Measurements from ENCODE around the gene CBX2.
A peak's percentile ranks its signal among the peaks of the same experiment; 100 is the strongest.

CBX2 gene

DNA sequence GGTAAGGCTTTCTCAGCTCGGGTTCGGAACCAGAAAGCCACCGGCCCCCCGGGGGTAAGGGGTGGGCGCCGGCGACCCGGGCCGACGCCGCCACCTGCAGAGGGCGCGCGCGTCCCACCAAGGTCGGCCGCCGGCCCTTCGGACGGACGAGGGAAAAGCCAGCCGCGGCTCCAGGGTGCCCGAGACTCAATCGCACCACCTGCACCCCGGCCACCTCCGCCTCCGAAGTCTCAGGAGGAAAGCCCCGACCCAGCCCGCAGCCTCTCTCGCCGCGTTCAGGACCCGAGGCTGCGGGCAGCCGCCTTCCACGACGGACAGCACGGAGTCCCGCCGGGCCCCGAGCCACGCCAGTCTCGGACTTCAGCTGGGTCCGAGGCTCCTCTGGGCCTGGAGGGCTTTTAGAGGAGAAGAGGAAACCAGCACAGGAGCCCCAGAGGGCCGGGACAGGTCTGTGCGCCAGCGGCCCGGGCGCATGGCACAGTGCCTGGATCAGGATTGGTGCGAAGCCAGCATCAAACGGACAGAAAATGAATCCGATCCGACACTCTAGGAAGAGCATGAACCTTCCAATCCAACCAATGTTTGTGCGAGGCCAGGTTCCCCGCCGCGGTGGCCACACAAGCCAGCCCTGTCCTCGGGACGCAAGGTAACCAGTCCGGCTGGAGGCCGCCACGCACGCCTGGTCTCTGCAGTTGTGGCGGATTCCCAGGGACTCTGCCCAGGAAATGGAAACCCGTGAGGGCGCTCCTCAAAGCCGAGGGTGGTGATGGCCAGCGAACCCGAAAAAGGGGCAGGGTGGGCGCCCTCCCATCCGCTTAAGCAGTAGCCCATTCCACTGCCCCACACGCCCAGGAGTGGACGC lies 12.2 kb downstream of the CBX2 start:
- no peak for DNase-seq

DNA sequence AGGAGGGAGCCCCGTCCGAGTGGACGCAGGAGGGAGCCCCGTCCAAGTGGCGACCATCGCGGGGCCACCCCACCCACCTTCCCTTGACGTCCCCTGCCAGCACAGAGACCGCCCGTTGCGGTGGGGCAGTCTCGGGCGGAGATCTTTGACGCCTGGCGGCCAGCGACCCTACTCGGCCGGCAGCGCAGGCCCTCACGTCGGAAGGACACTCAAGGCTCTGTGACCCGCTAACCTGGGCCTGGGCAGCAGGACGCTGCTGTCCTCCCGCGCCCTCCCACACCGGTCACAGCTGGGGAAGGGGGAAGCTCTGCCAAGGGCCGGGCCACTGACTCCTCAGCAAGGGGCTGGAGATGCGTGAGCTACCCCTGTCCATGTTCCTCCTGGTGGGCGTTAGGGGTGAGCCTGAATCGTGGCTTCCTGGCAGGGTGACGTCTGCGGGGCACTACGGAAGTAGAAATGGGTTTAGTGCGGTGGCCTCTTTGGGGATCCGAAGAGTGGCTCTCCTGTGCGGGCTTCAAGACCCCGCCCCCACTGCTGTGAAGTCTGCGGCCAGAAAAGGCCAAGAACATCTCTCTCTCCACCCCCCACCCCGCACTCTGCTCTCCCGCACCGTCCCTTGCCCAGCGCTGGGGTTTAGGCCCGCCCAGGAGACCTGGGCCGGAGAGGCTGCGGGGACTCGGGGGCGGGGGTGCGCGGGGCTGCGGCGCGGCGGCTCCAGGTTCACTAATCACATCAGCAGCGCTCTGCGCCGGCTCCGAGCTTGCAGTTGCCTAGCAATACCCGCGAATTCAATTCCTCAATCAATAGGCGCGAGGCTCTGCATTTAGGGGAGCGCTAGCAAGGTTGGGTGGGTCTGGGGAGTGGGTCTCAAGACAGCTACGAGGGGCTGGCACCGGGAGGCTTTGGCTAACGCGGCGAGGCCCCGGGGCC lies 13.1 kb downstream of the CBX2 start:
- DNase-seq, result no peak

DNA sequence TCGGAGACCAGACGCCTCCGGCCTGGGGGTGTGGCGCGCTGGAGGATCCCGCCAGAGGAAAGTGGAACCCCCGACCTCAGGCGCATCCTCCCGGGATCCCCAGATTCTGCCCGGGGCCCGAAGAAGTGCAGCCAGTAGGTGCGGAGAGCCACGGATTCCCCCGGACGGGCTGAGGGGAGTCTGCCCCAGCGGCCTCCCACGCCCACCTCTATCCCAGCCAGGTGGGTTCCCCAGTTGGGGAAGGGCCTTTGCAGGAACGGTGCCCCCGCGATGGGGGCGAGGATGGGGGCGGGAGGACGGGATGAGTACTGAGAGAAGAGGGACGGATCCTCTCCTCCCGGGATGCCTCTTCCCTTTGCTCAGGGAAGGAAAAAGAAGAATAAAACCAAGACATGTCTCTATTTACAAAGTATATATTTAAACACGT lies 13.8 kb downstream of the CBX2 start:
- DNase-seq, result no peak

DNA sequence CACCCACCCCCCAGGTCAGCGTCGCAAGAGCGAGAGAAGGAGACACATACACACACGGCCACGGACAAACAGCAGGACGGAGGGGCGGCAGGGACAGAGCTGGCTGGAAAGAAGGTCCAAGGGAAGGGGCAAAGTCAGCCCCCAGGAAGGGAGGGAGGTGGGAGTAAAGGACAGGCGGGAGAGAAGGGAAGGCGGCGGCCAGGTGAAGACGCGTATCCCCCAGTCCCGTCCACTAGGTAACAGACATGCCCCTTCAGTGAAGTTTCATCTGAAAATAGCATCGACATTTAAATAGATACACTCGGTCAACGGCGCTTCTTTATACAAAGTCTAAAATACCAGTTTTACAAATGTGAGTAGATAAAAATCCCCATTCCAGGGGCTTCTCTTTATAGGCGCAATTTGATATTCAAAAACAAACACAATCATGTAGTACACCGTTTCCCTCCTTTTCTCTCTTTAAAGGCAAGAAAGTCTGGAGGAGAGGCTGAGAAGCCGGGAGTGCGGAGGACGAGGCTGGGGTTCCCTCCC lies 14.5 kb downstream of the CBX2 start:
- no peak for DNase-seq

- no peak for DNase-seq
Observed at GRCh38 chr17:79792984-79793923, 15.3 kb downstream of the CBX2 start.

DNA sequence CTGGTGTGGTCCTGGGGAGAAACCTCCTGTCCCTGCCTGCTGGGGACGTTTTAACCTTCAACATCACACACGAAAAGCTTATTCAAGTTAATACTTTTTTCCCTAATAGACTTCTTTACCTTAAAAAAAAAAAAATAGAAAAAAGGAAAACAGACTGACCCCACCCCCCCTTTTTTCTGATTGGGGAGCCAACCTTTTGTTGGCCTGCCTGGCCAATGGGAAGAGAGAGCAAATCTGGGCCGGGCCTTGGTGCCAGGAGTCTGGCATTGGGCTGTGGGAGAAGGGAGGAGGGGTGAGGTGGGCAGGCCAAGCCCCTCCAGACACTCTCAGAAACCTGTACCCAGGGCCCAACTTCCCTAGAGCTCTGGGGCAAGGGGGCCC lies 16.0 kb downstream of the CBX2 start:
- no peak for DNase-seq

- DNase-seq, result no peak
Observed at GRCh38 chr17:79794659-79795511, 16.9 kb downstream of the CBX2 start.

GRCh38 chr17:79795795-79796443 lies 18.0 kb downstream of the CBX2 start:
- no peak for DNase-seq

DNA sequence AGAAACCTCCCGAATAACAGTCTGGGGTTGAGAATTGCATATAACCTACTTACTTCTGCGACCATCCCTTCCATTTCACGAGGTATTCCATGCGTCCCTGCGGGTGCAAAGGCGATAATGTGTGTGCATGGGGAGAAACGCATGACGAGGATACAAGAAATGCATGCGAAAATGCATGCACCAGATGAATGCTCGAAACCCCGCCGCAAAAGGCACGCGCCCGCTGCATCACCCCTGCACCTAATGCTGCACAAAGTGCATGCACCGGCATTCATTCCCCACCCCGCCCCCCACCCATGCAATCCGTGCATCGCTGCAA lies 18.5 kb downstream of the CBX2 start:
- DNase-seq, result no peak

DNA sequence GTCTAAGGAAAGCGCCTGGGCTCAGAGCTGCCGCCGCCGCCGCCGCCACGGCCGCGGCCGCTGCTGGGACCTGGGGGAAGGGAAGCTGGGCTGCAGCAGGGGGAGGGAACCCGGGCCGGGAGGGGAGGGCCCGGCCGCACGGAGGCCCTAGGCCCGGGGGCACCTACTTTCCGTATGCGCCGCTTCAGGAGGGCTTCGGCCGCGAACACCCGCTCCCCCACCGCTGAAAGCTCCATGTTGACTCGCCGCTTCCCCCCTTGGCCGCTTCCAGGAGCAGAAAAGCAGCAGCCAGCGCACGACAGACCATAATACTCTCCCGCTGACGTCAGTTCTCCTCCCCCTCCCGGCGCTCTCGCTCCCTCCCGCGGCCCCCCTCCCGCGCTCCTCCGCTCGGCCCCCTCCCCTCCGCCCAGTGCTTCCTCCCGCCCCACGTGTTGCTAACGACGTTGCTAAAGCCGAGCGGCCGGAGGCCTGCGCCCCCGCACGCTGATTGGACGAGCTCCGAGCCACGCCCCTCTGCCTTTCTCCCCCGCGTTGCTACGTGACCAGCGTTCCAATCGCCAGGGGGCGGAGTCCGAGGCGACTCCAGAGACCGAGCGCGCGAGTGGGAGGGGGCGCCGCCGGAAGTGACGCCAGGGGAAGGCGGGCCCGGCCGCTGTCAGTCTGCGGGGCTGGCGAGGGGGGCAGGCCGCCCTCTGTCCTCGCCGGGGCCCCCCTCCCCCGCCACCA lies 19.0 kb downstream of the CBX2 start, which contains the start of gene CBX8:
CBX8 (minus strand) TSS at position 315 of the 729 bp plus-strand sequence; CDS start at position 236, 79 bp downstream.
- peak; percentile 93 for DNase-seq

DNA sequence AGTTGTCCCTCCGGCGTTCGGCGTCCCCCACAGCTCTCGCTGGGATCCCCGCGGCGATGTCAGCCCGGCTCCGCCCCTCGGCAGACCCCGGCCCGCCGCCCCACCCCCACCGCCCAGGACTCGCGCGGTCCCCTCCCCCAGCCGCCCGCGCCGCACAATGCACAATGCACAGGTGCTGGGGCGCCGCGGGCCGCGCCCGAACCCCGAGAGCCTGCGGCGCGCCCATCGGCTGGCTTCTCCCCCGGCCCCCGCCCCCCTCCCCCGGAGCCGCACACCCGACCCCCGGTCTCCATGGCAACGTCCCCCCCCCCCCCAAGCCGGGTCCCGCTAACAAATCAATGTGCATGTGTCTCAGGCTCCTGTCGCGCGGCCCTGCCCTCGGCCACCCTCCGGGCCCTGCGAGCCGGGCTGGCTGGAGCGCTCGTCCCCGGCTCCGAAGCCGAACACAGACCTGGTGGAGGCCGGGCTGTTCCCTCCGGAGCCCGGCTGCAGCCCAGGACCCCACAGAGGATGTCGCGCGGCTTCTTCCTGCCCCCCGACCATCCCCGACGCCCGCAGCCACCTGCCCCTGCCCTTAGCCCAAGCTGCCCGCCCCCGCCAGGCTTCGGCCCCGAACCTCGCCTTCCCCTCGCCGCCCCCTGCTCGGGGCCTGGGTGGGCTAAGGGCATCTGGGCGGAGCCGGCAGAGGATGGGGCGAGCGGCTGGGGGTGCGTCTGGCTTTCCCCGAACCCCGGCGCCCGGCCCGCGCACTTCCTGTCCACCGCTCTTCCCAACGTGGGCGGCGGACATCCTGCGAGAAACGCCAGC lies 19.7 kb downstream of the CBX2 start:
- DNase-seq, result no peak

DNA sequence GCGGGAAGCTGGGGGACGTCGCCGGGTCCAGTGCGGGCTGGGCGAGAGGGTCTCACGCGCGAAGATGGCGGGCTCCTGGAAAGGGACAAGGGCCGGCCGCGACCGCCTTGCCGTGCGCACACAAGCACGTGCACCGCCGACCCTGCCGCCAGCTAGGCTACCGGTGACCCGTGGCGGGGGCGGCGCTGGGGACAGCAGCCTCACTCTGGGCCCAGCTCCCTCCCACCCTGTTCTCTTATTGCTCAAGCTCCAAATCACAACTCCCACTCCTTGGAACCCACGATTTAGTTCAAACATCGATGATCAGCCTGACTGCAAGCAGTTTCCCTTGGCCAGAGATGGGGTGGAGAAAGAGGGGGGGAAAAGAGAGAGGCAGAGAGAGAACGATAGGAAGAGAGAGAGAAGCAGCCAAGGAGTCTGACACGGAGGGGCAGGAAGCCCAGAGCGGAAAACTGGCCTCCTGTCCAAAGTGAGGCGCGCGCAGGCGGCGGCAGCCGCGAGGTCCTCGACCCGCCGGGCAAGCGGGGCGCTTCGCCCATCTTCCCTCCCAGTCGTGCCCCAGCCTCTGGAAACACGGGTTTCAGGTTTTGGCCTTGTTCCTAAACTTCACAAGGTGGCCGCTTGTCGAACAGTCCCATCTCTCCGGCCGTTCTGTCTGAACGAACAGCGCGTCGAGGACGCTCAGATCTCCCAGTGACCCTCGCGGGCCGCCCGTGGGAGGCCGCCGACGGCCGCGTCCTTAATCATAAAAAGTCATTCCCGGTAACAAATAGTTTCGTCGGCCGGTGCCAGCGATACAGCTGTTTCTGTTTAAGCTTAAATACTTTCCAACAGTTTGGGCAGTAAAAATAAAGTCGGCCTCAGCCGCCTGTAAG lies 20.6 kb downstream of the CBX2 start:
- DNase-seq, result no peak

GRCh38 chr17:79799174-79799537 lies 21.2 kb downstream of the CBX2 start:
- DNase-seq, result no peak

GRCh38 chr17:79799538-79800324 lies 21.8 kb downstream of the CBX2 start:
- no peak for DNase-seq

GRCh38 chr17:79800325-79801155 lies 22.6 kb downstream of the CBX2 start:
- DNase-seq, result no peak
